Measurements from ENCODE around the gene ANKRD11.

DNA sequence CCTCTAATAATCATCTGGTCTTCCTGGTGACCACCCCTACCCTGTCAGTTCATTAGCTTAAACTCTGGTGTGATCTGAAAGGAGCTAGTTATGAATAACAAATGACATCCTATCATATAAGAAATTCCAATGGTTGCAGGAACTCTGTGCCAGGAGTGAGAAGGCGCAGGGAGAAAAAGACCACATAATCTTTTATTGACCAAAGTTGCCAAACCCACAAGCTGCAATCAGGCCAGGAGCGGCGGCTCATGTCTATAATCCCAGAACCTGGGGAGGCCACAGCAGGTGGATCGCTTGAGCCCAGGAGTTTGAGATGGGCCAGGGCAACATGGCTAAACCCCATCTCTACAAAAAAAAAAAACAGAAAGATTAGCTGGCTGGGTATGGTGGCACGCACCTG is 23.4 kb downstream of the ANKRD11 start:
- no peak for TF ChIP-seq EZH2phosphoT487 (IDR thresholded peaks at IDR 0.05; ENCODE audit: borderline replicate concordance, low read length)
- TF ChIP-seq, protein P1, sequence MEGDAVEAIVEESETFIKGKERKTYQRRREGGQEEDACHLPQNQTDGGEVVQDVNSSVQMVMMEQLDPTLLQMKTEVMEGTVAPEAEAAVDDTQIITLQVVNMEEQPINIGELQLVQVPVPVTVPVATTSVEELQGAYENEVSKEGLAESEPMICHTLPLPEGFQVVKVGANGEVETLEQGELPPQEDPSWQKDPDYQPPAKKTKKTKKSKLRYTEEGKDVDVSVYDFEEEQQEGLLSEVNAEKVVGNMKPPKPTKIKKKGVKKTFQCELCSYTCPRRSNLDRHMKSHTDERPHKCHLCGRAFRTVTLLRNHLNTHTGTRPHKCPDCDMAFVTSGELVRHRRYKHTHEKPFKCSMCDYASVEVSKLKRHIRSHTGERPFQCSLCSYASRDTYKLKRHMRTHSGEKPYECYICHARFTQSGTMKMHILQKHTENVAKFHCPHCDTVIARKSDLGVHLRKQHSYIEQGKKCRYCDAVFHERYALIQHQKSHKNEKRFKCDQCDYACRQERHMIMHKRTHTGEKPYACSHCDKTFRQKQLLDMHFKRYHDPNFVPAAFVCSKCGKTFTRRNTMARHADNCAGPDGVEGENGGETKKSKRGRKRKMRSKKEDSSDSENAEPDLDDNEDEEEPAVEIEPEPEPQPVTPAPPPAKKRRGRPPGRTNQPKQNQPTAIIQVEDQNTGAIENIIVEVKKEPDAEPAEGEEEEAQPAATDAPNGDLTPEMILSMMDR (IDR thresholded peaks at IDR 0.05; ENCODE audit: low read depth, low read length, poor library complexity, severe bottlenecking), result no peak

Measured in DOHH2 (cell line).